ENCODE measurements around the gene NKX6-2.
"Not testable (repeated sequence)": the region's sequence is repeated elsewhere in the genome, so short reads cannot be mapped to it uniquely, and the experiment has no call there.

The NKX6-2 gene

DNA sequence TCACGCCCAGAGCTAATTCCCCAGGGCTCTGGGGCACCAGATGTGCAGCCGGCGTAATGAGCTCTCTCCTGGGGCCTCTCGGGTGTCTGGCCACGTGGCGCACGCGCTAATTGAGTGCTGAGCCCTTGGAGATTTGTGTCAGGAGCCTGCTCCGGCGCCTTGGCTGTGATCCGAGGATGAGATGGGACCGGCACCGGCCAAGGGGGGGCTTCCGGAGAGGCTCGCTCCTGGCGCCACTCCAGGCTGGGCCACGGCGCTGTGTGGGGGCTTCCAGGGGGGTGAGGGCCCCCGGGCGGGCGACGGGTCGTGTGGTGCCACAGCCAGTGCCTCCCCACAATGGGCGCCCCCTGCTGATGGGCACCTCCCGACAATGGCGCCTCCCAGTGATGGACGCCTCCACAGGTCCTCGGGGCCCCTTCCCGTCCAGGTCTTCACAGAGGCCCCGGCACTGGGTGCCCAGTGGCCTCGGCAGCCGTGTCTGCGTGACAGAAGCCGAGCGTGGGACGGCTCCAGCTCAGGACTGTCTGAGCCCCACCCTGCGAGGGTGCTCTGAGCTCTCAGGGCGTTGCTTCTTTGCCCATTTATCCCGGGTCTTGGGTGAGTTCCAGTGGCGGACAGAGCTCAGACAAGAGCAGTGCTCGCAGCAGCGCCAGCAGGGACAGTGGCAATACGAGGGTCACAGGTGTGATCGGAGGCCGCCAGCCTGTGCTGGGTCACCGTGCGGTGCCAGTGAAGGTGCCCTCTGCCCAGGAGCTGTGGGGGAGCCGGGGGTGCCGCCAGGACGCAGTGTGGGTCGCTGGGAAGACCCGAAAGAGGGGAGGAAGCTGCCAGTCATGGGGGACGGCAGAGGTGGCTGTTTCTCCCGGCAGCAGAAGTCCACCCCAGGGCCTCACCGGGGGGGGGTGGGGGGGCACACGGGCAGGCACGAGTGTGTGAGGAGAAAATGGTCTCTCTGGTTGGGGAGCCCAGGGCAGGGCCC lies 8.2 kb upstream of the NKX6-2 start:
- no peak for DNase-seq

GRCh38 chr10:132793213-132793612 lies 7.3 kb upstream of the NKX6-2 start:
- no peak for DNase-seq

GRCh38 chr10:132792796-132793195 lies 6.8 kb upstream of the NKX6-2 start:
- DNase-seq, result no peak

DNA sequence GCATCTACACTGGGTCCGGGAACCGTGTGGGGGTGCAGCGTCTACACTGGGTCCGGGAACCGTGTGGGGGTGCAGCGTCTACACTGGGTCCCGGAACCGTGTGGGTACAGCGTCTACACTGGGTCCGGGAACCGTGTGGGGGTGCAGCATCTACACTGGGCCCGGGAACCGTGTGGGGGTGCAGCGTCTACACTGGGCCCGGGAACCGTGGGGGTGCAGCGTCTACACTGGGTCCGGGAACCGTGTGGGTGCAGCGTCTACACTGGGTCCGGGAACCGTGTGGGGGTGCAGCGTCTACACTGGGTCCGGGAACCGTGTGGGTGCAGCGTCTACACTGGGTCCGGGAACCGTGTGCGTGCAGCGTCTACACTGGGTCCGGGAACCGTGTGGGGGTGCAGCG lies 6.2 kb upstream of the NKX6-2 start:
- not testable (repeated sequence) for DNase-seq

GRCh38 chr10:132790934-132791829 lies 5.2 kb upstream of the NKX6-2 start:
- no peak for DNase-seq

DNA sequence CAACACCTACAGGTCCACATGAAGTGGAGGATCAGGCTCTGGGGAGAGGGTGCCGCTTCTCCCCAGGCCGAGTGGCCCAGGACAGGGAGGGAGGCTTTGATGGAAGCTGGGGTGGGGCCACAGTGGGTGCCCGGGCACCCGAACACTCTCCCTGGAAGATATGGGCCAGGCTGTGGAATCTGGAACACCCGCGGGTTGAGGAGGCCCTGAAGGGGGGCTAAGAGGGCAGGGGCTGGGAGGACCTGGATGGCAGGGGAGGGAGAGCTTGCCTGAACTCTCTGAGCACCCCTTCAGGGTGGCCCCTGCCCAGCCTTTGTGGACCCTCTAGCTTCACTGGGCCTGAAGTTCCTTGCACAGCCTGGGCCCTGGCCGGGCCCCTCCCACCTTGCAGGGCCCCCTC lies 4.5 kb upstream of the NKX6-2 start:
- DNase-seq, result no peak

DNA sequence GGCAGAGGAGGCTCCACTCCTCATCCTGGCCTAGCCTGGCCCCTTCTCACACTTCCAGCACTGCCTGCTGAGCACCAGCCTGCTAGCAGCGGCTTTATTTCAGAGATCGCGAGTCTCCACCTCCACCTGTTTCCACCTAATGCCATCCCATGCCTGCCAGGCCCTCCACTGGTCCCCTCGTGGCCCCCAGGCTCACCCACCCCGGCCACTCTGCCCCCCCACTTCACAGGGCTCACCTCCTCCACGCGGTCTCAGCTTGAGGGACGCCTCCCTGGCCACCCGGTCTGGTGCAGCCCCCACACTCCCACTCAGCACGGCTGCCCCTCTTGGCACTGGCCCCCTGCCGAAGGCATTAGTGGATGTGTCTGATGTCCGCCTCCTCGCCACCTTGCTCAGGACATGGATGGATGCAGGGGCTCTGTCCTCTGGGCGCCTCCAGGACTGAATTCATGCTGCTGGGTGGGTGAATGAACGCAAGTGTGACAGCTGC lies 3.8 kb upstream of the NKX6-2 start:
- no peak for DNase-seq

- DNase-seq, result no peak
Measured at GRCh38 chr10:132788831-132789219, 2.9 kb upstream of the NKX6-2 start.

DNA sequence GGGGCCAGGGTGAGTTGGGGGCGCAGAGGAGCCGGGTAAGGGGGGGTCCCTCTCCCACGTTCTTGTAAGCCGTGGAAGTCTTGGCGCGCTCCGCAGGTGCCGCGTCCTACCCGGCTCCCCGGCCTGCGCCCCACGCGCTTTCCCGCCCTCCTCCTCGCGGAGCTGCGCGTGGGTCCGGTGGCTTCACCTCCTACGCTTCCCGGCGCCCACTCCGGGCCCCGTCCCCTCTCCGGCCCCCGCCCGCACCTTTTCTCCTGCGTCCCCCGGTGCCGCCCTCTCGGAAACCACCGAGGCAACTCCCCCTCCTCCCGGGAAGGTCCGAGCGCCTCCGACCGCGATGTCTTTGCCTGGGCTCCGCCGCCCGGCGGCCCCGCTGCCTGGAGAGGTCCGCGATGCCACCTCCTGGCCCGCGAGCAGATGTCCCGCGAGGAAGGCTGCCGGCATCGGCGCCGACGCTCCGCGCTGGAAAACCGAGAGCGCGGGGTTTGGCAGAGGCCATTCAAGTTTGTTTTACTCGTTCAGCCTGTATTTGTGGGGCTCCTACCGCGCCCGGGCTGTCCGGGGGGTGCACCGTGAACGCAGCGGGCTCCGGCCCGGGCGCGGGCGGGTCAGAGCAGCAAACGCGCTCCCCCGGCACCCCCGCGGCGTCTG lies 2.4 kb upstream of the NKX6-2 start:
- DNase-seq, result no peak

DNA sequence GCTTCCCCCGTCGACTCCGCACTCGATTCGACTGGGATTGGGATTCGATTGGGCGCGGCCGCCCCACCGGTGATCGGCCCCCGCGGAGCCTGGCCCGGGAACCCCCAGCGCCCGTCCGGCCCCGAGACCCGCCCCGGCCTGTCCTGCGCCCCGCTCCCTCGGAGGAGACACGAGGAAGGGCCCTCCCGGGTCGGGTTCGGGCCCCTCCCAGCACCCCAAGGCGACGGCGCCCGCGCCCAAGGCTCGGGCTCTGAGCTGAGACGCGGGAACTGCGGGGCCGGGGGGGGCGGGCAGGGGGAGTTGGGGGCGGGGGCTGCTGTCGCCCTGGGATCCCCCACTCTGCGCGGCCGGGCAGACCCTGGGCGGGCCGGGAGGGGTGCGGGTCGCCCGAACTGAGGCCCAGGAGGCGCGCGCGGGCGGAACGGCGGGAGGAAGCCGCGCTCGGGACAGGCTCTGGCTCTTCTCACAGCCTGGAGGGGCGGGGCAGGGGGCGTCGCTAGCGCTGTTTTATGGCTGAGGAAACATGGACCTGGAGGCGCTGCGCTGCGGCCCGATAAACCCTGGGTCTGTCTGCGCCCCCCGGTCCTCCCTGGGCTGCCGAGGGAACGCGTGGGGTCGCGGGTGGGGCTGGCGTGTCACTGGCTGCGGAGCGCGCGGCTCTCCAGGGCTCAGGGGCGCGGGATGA lies 1.7 kb upstream of the NKX6-2 start:
- no peak for DNase-seq

DNA sequence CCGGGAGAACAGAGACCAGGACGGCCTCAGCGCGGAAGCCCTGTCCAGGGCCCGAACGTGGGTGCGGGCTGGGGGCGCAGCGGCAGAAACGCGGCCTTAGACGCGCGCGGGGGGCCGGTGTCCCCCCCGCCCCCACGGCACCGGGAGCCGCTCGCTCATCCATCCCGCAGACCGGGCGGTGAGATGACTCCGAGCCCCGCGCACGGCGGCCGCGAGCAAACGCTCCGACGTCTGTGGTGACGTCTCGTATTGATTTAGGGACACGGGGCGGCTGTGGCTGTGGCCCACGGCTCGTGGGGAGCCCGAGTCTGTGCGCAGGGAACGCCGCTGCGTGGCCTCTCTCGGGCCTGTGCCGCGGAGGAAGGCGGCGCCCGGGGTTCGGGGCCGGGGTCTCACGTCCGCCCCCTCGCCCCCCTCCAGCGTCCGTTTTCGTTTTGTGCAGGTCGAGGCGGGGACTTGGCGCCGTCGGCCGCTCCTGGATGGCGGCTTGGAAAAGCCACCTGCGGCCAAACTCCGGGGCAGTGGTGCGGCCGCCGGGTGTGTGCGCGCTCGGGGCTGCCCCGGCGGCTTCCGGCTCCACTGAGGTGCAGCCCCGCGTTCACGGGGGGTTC lies 1.0 kb upstream of the NKX6-2 start:
- DNase-seq, result no peak

- no peak for DNase-seq
Measured at GRCh38 chr10:132786476-132786883, 533 bp upstream of the NKX6-2 start.

DNA sequence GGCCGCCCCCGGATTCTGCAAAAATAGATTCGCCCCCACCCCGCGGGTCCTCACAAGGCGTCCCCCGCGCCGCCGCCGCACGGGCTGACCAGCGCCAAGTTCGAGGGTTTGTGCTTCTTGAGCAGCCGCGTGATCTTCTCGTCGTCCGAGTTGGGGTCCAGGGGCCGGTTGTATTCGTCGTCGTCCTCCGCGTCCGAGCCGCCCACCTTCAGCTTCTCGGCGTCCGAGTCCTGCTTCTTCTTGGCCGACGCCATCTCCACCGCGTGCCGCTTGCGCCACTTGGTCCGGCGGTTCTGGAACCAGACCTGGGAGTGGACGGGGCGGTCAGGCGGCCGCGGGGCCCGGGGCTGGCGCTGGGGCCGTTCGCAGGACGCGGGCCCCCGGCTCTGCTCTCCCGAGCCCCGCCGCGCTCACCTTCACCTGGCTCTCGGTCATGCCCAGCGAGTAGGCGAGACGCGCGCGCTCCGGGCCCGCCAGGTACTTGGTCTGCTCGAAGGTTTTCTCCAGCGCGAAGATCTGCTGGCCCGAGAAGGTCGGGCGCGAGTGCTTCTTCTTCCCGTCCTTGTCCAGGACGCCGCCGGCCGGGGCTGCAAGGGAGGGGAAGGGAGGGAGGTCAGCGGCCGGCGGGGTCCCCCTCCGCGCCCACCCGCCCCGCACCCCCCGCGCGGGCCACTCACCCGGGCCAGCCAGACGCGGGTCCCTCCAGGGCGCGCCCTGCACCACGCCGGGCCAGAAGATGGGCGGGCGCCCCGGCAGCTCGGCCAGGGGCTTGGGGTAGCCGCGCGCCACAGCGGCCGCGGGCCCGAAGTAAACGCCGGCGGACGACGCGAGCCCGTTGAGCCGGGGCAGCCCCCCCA lies 853 bp downstream of the NKX6-2 start:
- DNase-seq, result no peak

GRCh38 chr10:132783940-132784865 lies 1.7 kb downstream of the NKX6-2 start:
- no peak for DNase-seq

GRCh38 chr10:132783165-132783939 lies 2.6 kb downstream of the NKX6-2 start:
- no peak for DNase-seq

- no peak for DNase-seq
Measured at GRCh38 chr10:132781556-132781955, 4.4 kb downstream of the NKX6-2 start.

GRCh38 chr10:132780356-132780755 lies 5.6 kb downstream of the NKX6-2 start:
- DNase-seq, result no peak

DNA sequence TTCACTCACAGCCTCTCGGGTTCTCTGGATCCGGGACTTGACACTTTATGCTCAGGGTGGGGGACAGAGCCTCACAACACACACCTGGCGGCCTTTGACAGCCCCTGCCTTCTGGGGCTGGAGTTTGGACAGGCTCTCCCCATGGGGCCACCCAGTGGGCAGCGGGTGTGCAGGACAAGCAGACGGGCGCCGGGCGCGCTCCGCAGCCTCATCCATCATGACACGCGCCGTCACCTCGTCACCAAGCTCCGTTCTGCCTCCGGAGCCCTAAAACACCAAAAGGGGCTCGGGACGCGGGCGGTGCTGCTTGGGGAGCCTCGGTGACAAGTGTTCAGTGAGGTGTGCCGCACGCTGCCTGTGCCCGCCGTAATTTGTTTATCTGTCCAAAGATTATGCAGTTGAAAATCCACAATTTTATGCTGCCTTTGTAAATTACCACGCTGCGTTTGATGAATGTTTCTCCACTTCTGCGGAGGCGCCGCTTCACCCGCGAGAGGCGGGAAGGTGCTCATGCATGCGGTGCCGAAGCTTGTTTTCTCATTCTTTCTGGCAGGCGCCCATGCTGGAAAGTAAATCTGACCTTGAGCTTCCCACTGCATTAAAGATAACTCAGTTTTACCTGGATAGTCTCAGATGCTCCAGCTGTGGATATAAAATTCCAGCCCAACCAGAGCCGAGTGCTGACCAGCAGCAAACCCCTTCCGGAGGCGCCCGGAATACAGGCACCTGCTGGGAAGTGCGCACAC lies 6.2 kb downstream of the NKX6-2 start:
- no peak for DNase-seq

Data from SHP77 (cell line).